Mucosa of descending colon (tissue), 3 donors: ENCODE results near the gene LCN10. TPM values are rescaled to one million over a fixed set of nuclear protein-coding genes. Genes with fewer than 3 reads are reported as not detected.

Experiments
- ATAC-seq: fragments of 200-7000 bp; cut with Tn5 transposase; one replicate; pipeline ENCODE4 v1.9.1; 2020; ENCODE audit warnings: mild to moderate bottlenecking, moderate library complexity
- DNase-seq, 3 donors: peaks; one replicate each; pipeline ENCODE4 v3.0.0-alpha.2; 2020
- H3K36me3 ChIP-seq: fragments of 200-600 bp; one replicate; pipeline ENCODE4 v1.8.0; 2021; ENCODE audit warnings: low read depth, mild to moderate bottlenecking
- H3K4me1 ChIP-seq: fragments of 200-600 bp; one replicate; pipeline ENCODE4 v1.8.0; 2021; ENCODE audit warnings: low read depth, mild to moderate bottlenecking
- H3K4me3 ChIP-seq: fragments of 200-600 bp; one replicate; pipeline ENCODE4 v1.8.0; 2021; ENCODE audit warnings: mild to moderate bottlenecking
- H3K9me3 ChIP-seq: fragments of 200-600 bp; one replicate; pipeline ENCODE4 v1.8.0; 2021; ENCODE audit warnings: mild to moderate bottlenecking
- CTCF ChIP-seq: fragments of 200-600 bp; IDR thresholded peaks from one replicate; pipeline ENCODE4 v1.8.0; 2022; ENCODE audit warnings: antibody characterized with exemption, mild to moderate bottlenecking
- intact Hi-C, 2 donors: fragments of 100-400 bp; cut with DNase I in 1 of 2; cut with micrococcal nuclease in 1 of 2; formaldehyde crosslinking; loops; one replicate each; pipeline versions ENCODE4 v1.11.0 to v1.11.1; 2022; cut with DNase I, micrococcal nuclease
- total RNA-seq, 3 donors: library from RNA; stranded (reverse); fragmentation: NEBNext Ultra II Directional in 2 of 3; extraction: Animal tissue kit (Norgen Biotek cat#: 25700) in 2 of 3; gene quantifications; one replicate each; pipeline versions ENCODE4 v1.2.1 to v1.2.4, GENCODE V29; 2021 to 2023
- donor health status: DM: no; HTN: no; CAD: no; lungs with moderate emphysema.
- donor health status: DM: no; HTN: no; CAD: no.
- donor health status: DM: no; HTN: yes; CAD: no.

LCN10 gene
- total RNA-seq, 3 donors from 2014 or later, result 0.12 to 5.1 (median 2.7) TPM

DNA sequence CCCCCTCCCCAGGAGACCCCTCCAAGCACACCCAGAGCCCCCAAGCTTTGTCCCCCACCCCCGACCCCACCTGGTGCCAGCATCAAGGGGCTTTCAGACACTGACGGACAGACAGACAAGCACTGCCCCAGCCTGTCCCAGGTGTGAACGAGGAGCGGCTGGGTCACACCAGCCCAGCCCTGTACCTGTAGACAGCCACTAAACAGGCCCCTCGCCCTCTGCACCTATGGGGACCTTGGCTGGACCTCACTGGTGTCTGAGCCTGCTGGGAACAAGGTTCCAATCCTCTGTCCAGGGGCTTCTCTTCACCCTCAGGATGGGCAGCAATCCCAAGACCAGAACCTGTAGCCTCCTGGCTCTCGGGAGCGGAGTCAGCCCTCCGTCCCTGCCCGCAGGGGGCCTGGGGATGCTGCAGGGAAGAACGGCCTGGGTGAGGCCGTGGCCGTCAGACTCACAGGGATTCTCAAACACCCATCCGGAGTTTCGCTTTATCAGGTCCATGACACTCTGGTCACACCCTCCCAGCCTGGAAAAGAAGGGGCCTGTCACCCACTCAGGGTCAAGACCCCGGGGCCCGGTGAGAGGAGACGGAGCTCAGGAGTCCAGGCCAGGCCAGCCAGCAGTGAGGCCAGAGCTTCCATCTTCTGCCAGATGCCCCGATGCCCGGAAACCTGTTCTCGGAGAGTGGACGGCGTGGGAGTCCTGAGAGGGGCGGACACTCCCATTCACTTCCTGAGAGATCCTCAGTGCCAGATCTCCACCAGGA, 2.8 kb upstream of the LCN10 start:
- Histone ChIP-seq H3K9me3 (no peaks in the 10 kb centered on the region), H3K36me3 (no peaks in the 10 kb centered on the region), H3K4me3 (no peak overlapping the region), H3K4me1 (peaks cover 7% of the 10 kb centered on the region)
- no peak for TF ChIP-seq CTCF
- DNase-seq (peak in 2 of 3 donors; percentile 17 to 45), ATAC-seq (no peak)
- intact Hi-C loops, result no loop called here

GRCh38 chr9:136744773-136745172, 2.0 kb upstream of the LCN10 start:
- TF ChIP-seq CTCF, result no peak
- DNase-seq, result peak in 2 of 3 donors; percentile 4 to 31
- Histone ChIP-seq H3K36me3 (no peaks in the 10 kb centered on the region), H3K4me1 (peaks cover 7% of the 10 kb centered on the region), H3K4me3 (no peak overlapping the region), H3K9me3 (no peaks in the 10 kb centered on the region)
- no peak for ATAC-seq
- intact Hi-C loops, result no loop called here

GRCh38 chr9:136743639-136744211, 985 bp upstream of the LCN10 start:
- no peak for TF ChIP-seq CTCF
- ATAC-seq (no peak), DNase-seq (peak in 1 of 3 donors; percentile 13)
- intact Hi-C loops, result no loop called here
- H3K36me3 ChIP-seq, result no peaks in the 10 kb centered on the region
- no peak overlapping the region for H3K4me3 ChIP-seq
- H3K9me3 ChIP-seq, result no peaks in the 10 kb centered on the region
- H3K4me1 ChIP-seq, result peaks cover 7% of the 10 kb centered on the region

DNA sequence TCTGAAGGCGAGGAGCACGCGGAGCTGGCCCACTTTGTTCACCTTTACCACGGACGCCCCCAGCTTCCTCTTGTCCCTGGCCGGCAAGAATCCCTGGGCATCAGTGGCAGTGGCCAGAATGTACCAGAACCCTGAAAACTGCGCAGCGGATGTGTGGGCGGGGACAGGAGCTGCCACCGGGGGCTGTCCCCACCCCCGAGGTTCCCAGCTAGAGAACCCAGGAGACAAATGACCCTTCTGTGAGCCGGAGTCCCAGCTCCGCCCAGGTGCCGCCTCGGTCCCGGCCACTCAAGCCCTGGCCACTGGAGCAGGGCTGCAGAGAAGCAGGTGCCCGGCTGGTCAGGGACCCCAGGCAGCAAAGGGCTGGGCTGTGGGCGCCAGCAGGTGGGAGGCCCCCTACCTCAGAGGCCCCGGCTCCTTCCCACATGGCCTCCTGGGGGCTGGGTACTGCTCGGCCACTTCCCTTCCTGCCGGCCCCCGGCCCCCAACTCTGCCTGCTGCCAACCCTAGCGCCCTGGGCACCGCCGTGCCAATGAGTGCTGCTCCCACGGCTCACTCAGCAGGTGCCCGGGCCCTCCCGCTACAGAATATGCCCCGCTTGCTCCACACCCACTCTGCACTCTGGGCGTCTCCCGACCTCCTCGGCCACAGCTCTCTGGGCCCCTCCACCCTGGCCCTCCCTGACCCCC, 713 bp downstream of the LCN10 start:
- Histone ChIP-seq H3K9me3 (no peaks in the 10 kb centered on the region), H3K4me1 (peaks cover 7% of the 10 kb centered on the region), H3K36me3 (no peaks in the 10 kb centered on the region), H3K4me3 (no peak overlapping the region)
- TF ChIP-seq CTCF, result no peak
- DNase-seq, result peak in 1 of 3 donors; percentile 36
- intact Hi-C loops, result no loop called here
- ATAC-seq, result peak; percentile 53

DNA sequence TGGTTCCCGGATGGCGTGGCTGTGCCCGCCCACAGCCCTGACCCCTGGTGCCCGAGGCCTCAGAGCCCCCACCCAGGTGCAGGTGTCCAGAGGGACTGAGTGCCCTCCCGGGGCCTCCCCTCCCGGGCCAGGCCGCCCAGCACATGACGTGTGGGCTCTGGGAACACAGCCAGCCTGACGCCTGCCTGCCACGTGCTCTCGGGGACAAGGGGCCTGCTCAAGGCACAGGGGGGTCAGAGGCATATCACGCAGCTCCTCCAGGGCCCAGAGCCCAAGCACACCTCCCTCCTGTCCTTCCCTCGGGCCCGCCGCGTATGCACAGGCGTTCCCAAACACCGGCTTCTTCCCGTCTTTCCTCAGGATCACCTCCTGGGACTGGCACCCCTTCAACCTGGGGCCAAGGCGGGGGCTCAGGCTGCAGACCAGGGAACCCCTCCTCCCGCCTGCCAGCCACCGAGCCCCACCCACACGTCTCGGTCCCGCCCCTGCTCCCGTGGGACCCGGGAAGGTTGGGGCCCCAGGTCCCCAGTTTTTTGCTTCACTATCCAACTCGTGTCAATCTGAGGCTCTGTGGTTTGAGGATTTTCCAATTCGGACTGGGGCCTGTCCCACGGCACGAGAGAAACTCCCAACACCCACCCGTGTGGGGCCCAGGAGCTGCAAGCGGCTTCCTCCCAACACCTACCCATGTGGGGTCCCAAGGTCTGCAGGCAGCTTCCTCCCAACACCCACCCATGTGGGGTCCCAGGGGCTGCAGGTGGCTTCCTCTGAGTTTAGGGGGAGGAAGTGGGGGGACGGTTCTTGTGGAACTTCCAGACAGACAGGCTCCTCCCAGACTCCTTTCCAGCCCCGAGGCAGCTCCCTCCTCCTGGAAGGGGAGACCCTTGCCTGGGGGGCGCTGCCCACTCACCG, 1.5 kb downstream of the LCN10 start:
- H3K4me1 ChIP-seq, result peaks cover 7% of the 10 kb centered on the region
- TF ChIP-seq CTCF, result no peak
- H3K36me3 ChIP-seq, result no peaks in the 10 kb centered on the region
- no peak overlapping the region for H3K4me3 ChIP-seq
- intact Hi-C loops, result no loop called here
- ATAC-seq (peak; percentile 11), DNase-seq (peak in 1 of 3 donors; percentile 35)
- H3K9me3 ChIP-seq, result no peaks in the 10 kb centered on the region
